ENCODE results near the gene ZNF674. TPM values are rescaled to one million over a fixed set of nuclear protein-coding genes. Genes with fewer than 3 reads are reported as not detected.
A peak's percentile ranks its signal among the peaks of the same experiment; 100 is the strongest.

Gene ZNF674
- total RNA-seq: 6.2 and 7.0 TPM in 2 replicates
- long read RNA-seq, partial matches to known transcripts: 0 of 1 reads
- long read RNA-seq, other reads (novel, unspliced or antisense): 1 of 1 reads

DNA sequence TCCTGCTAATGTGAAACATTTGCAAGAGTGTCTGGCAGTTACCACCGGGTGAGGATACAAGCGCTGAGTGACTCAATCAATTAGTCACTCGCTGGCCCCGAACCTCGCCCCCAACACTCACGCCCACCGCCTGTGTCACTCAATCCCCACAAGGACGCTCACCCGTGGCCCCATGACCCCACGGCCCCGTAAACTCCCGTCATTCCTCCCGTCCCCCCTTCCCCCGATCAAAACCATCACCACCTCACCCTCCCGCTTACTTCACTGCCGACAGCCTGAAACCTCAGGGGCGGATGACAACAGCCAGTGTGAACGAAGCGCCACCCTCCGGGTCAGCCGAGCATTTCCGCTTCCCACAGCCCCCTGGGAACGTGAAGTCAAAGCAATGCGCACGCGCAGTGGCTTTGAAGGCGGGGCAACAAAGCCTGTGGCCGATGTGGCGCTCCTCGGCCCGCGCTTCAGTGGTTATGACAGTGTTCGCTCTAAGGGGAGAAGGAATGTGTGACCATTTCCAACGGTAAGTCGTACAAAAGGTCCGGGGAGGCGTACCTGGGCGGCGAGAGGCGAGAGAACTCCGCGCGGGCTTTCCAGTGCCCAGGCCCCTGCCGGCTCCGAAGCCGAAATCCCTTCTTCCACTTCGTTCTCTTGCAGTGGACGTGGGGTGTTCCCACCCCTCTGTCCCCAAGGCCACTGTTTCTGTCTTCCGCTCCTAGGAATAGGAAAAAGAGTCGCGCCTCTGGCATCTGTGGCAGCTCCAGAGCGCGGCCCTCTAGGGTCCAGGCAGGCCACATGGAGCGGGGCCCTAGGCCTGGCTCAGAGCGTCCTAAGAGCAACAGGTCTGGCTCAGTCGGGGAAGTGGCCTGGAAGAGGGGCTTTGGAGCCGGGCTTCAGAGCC lies at the start of gene ZNF674:
Gene ZNF674, minus strand, starts transcription at position 311 of the 895 bp plus-strand sequence. CDS start 3,334 bp downstream, outside the sequence.
- DNase-seq (ENCODE audit: low spot score, unreplicated experiment): peak; percentile 80
- Mint-ChIP-seq H3K9me3 (ENCODE audit: low read depth) (peaks cover 13% of the 10 kb centered on the region), H3K27ac (peak within 1 kb of the TSS; percentile 96), H3K4me1 (ENCODE audit: low read depth) (peaks cover 12% of the 10 kb centered on the region), H3K36me3 (ENCODE audit: insufficient read depth) (peaks cover 7% of the 10 kb centered on the region), H3K27me3 (no peaks in the 10 kb centered on the region), H3K4me3 (ENCODE audit: low read depth) (peak within 1 kb of the TSS; percentile 97)
- TF ChIP-seq, protein P1, sequence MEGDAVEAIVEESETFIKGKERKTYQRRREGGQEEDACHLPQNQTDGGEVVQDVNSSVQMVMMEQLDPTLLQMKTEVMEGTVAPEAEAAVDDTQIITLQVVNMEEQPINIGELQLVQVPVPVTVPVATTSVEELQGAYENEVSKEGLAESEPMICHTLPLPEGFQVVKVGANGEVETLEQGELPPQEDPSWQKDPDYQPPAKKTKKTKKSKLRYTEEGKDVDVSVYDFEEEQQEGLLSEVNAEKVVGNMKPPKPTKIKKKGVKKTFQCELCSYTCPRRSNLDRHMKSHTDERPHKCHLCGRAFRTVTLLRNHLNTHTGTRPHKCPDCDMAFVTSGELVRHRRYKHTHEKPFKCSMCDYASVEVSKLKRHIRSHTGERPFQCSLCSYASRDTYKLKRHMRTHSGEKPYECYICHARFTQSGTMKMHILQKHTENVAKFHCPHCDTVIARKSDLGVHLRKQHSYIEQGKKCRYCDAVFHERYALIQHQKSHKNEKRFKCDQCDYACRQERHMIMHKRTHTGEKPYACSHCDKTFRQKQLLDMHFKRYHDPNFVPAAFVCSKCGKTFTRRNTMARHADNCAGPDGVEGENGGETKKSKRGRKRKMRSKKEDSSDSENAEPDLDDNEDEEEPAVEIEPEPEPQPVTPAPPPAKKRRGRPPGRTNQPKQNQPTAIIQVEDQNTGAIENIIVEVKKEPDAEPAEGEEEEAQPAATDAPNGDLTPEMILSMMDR (IDR thresholded peaks at IDR 0.05; ENCODE audit: unreplicated experiment): peak; percentile 43

GRCh38 chrX:46589977-46590723 lies 44.9 kb upstream of the ZNF674 start:
- no peaks in the 10 kb centered on the region for H3K27me3 Mint-ChIP-seq
- TF ChIP-seq, protein P1 (IDR thresholded peaks at IDR 0.05; ENCODE audit: unreplicated experiment): no peak
- H3K36me3 Mint-ChIP-seq (ENCODE audit: insufficient read depth): no peaks in the 10 kb centered on the region
- H3K4me3 Mint-ChIP-seq (ENCODE audit: low read depth): no peak overlapping the region
- H3K9me3 Mint-ChIP-seq (ENCODE audit: low read depth): peaks cover 12% of the 10 kb centered on the region
- no peak for DNase-seq (ENCODE audit: low spot score, unreplicated experiment)
- H3K27ac Mint-ChIP-seq: no peak overlapping the region
- H3K4me1 Mint-ChIP-seq (ENCODE audit: low read depth): peaks cover 1% of the 10 kb centered on the region

- Mint-ChIP-seq H3K27ac (no peak overlapping the region), H3K4me1 (ENCODE audit: low read depth) (peaks cover 1% of the 10 kb centered on the region), H3K9me3 (ENCODE audit: low read depth) (peaks cover 8% of the 10 kb centered on the region)
These were observed 43.0 kb upstream of the ZNF674 start for GRCh38 chrX:46588263-46588662.

DNA sequence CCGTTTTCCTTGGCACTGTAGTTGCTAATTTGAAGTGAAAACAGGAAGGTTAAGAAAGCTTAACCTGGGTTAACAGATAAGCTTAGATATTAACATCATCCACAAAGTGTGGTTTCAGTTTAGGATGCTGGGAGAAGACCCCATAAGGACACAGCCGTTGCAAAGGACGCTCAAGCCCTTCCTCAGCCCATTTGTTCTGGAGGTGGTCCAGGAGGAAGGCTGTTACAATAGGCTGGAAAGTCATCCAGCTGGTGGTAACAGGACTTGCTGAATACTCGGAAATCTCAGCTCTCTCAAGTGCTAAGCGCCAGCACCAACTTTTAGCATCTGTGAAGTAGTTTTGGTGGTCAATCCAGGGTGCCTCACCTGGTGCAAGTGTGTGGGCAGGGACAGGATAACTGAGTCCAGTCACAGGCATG lies 42.5 kb upstream of the ZNF674 start:
- peaks cover 8% of the 10 kb centered on the region for H3K9me3 Mint-ChIP-seq (ENCODE audit: low read depth)
- TF ChIP-seq, protein P1 (IDR thresholded peaks at IDR 0.05; ENCODE audit: unreplicated experiment): no peak
- no peaks in the 10 kb centered on the region for H3K36me3 Mint-ChIP-seq (ENCODE audit: insufficient read depth)
- no peak overlapping the region for H3K27ac Mint-ChIP-seq
- no peak for DNase-seq (ENCODE audit: low spot score, unreplicated experiment)
- peaks cover 1% of the 10 kb centered on the region for H3K4me1 Mint-ChIP-seq (ENCODE audit: low read depth)
- H3K27me3 Mint-ChIP-seq: no peaks in the 10 kb centered on the region
- no peak overlapping the region for H3K4me3 Mint-ChIP-seq (ENCODE audit: low read depth)

More at GRCh38 chrX:46588263-46588662, 43.0 kb upstream of the ZNF674 start:
- Mint-ChIP-seq H3K27me3 (no peaks in the 10 kb centered on the region), H3K36me3 (ENCODE audit: insufficient read depth) (no peaks in the 10 kb centered on the region), H3K4me3 (ENCODE audit: low read depth) (no peak overlapping the region)
- TF ChIP-seq, protein P1 (IDR thresholded peaks at IDR 0.05; ENCODE audit: unreplicated experiment): no peak
- DNase-seq (ENCODE audit: low spot score, unreplicated experiment): no peak

DNA sequence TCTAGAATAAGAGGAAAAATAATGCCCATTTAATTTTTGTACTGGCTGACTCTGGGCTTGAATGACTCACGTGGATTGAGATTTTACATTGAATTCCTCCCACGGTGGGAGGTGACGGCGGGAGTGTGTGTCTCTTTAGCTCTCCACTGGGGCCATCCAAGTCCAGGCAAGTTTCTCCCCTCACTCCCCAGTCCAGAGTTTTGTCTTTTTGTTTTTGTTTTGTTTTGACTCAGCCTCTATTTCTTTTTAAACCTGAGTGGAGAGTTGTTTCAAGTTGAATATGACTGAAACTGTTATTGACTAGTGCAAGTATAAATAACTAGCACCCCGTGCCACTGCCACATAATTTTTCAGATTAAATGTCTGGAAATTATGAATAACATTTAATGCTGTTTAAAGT lies 41.9 kb upstream of the ZNF674 start:
- H3K27ac Mint-ChIP-seq: no peak overlapping the region
- H3K9me3 Mint-ChIP-seq (ENCODE audit: low read depth): peaks cover 5% of the 10 kb centered on the region
- H3K27me3 Mint-ChIP-seq: no peaks in the 10 kb centered on the region
- H3K4me3 Mint-ChIP-seq (ENCODE audit: low read depth): no peak overlapping the region
- no peaks in the 10 kb centered on the region for H3K36me3 Mint-ChIP-seq (ENCODE audit: insufficient read depth)
- DNase-seq (ENCODE audit: low spot score, unreplicated experiment): no peak
- TF ChIP-seq, protein P1 (IDR thresholded peaks at IDR 0.05; ENCODE audit: unreplicated experiment): no peak
- peaks cover 1% of the 10 kb centered on the region for H3K4me1 Mint-ChIP-seq (ENCODE audit: low read depth)

Measured in progenitor cell of endocrine pancreas (in vitro differentiated cells).